ENCODE measurements around the gene UQCR11.

The UQCR11 gene

GRCh38 chr19:1563251-1563650 lies 42.0 kb downstream of the UQCR11 start:
- DNase-seq: no peak

- no peak for DNase-seq
These were observed 43.9 kb downstream of the UQCR11 start for GRCh38 chr19:1561236-1561842.

- DNase-seq: no peak
These were observed 44.9 kb downstream of the UQCR11 start for GRCh38 chr19:1560286-1560882.

- DNase-seq: no peak
These were observed 46.7 kb downstream of the UQCR11 start for GRCh38 chr19:1558552-1558951.

GRCh38 chr19:1556390-1557070 lies 48.7 kb downstream of the UQCR11 start:
- no peak for DNase-seq

- no peak for DNase-seq
These were observed 49.5 kb downstream of the UQCR11 start for GRCh38 chr19:1555487-1556389.

- no peak for DNase-seq
These were observed 50.3 kb downstream of the UQCR11 start for GRCh38 chr19:1554968-1555367.

GRCh38 chr19:1553415-1553814 lies 51.8 kb downstream of the UQCR11 start:
- DNase-seq: no peak

DNA sequence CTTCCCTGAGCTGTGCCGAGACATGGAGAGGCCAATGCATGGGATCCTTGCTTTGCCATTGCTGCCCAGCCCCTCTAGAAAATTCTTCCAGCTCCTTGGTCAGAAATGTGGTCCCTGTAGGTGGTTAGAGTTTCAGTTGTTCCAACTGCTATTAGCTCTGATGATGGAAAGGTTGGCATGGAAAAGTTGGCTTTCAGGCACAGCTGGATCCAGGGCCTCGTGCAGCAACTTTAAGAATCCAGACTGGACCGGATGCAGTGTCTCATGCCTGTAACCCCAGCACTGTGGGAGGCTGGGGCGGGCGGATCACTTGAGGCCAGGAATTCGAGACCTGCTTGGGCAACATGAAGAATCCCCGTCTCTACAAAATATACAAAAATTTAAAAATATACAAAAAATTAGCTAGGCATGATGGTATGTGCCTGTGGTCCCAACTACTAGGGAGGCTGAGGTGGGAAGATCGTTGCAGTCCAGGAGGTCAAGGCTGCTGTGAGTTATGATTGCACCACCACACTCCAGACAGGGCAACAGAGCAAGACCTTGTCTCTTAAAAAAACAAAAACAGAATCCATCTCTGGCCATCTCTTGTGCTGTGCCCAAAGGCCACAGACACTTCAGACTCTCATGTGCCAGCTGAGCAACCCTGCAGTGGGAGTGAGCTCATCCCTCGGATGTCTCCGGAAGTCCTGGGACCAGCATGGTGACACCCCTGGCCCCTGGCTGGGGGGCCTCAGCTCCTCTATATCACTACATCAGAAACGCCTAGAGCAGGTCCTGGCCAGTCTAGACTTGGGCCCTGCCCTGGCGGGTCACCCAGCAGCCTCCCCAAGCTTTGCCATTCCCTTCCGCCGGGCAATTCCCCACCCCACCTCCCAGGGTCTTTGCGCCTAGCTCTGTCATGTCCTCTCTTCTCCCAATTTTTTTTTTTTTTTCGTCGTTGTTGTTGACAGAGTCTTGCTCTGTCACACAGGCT lies 53.9 kb downstream of the UQCR11 start:
- DNase-seq: no peak

GRCh38 chr19:1549332-1549945 lies 55.8 kb downstream of the UQCR11 start:
- DNase-seq: no peak
